Panc1 (cell line): Measurements from ENCODE around the gene FAM174A. TPM values are rescaled to one million over a fixed set of nuclear protein-coding genes. Genes with fewer than 3 reads are reported as not detected.

Experiments used
- ATAC-seq: fragments of 200-7000 bp; cut with Tn5 transposase; 2 replicates; pipeline ENCODE4 v1.9.1; 2020; ENCODE audit warnings: mild to moderate bottlenecking, moderate library complexity
- BruUV-seq: library from RNA; stranded (reverse); fragments of 400-500 nt; replicated peaks from 2 replicates; lab custom pipeline; 2021; lab: Mats Ljungman, UMichigan
- CTCF ChIA-PET: fragments of 300-600 bp; sonication (Branson Sonifier 250); formaldehyde crosslinking; loops from one replicate; lab custom pipeline; 2022; ENCODE audit warnings: antibody characterized with exemption; lab: Charles Lee
- POLR2A ChIA-PET: fragments of 300-600 bp; sonication (Branson Sonifier 250); formaldehyde crosslinking; loops from one replicate; lab custom pipeline; 2022; ENCODE audit warnings: antibody characterized with exemption; lab: Charles Lee
- DNase-seq: peaks from one replicate; pipeline ENCODE4 v3.0.0-alpha.2; 2010; ENCODE audit warnings: low read depth, low spot score
- H3K27ac ChIP-seq: 2 replicates; pipeline ENCODE4 v1.5.1; 2011; ENCODE audit warnings: mild to moderate bottlenecking, low read length, inconsistent platforms
- H3K27me3 ChIP-seq: fragments of 200-500 bp; sonication (Bioruptor generic); 2 replicates; pipeline ENCODE4 v1.6.0; 2014; ENCODE audit warnings: low read length, inconsistent platforms; ENCODE audit not compliant: control insufficient read depth, insufficient read depth
- H3K36me3 ChIP-seq: fragments of 200-500 bp; sonication (Bioruptor generic); 2 replicates; pipeline ENCODE4 v1.5.1; 2014; ENCODE audit warnings: inconsistent platforms, mild to moderate bottlenecking, low read length, moderate library complexity; ENCODE audit not compliant: control insufficient read depth, insufficient read depth
- H3K4me1 ChIP-seq: 2 replicates; pipeline ENCODE4 v1.5.1; 2011; ENCODE audit warnings: inconsistent platforms, mild to moderate bottlenecking, low read length, moderate library complexity; ENCODE audit not compliant: control insufficient read depth, insufficient read depth
- H3K4me3 ChIP-seq, 2 experiments: 2 replicates each; pipeline ENCODE4 v1.5.1; 2011 to 2012; ENCODE audit warnings: low read depth in 2 of 2, low read length in 2 of 2, mild to moderate bottlenecking in 2 of 2, inconsistent platforms in 1 of 2, moderate library complexity in 1 of 2
- H3K9me3 ChIP-seq: fragments of 200-500 bp; sonication (Bioruptor generic); 2 replicates; pipeline ENCODE4 v1.5.1; 2014; ENCODE audit warnings: low read depth, mild to moderate bottlenecking, inconsistent platforms, low read length, moderate library complexity; ENCODE audit not compliant: control insufficient read depth, insufficient read depth
- POLR2AphosphoS5 ChIP-seq: IDR thresholded peaks from 2 replicates; pipeline ENCODE4 v1.6.1; 2012; ENCODE audit warnings: mild to moderate bottlenecking, low read depth, low read length, moderate library complexity
- SIN3A ChIP-seq: IDR thresholded peaks from 2 replicates; pipeline ENCODE4 v1.6.1; 2012; ENCODE audit warnings: low read depth, mild to moderate bottlenecking, low read length, moderate library complexity, borderline replicate concordance; ENCODE audit not compliant: insufficient read depth
- TCF7L2 ChIP-seq: IDR thresholded peaks from 2 replicates; pipeline ENCODE4 v1.6.1; 2011; ENCODE audit warnings: mild to moderate bottlenecking, low read depth, low read length, inconsistent platforms
- in situ Hi-C: cut with HindIII; loops from 2 replicates; pipeline ENCODE4 v1.10.0; 2016; ENCODE audit warnings: low sequenced_read_pairs, low pct_unique_long_range_greater_than_20kb
- intact Hi-C: fragments of 100-400 bp; cut with micrococcal nuclease; formaldehyde crosslinking; loops from one replicate; pipeline ENCODE4 v1.10.0; 2022; ENCODE audit not compliant: unreplicated experiment
- total RNA-seq: library from RNA; stranded (reverse); gene quantifications from one replicate; pipeline ENCODE4 v1.2.1, GENCODE V29; 2021; ENCODE audit not compliant: unreplicated experiment
- TF ChIP-seq, protein P1 (sequence below), 2 experiments: IDR thresholded peaks; 2 replicates each; pipeline ENCODE4 v1.6.1; 2011 to 2012; ENCODE audit warnings: low read depth in 2 of 2, control low read depth in 1 of 2, low read length in 1 of 2, mild to moderate bottlenecking in 1 of 2, moderate library complexity in 1 of 2; ENCODE audit not compliant: insufficient read depth in 1 of 2
- TF ChIP-seq, protein P2 (sequence below): fragments of 450-650 bp; IDR thresholded peaks from 2 replicates; pipeline ENCODE4 v1.5.1; 2017; ENCODE audit warnings: mild to moderate bottlenecking

Gene FAM174A
- total RNA-seq, 1 experiment from 2014 or later = 11.0 TPM

DNA sequence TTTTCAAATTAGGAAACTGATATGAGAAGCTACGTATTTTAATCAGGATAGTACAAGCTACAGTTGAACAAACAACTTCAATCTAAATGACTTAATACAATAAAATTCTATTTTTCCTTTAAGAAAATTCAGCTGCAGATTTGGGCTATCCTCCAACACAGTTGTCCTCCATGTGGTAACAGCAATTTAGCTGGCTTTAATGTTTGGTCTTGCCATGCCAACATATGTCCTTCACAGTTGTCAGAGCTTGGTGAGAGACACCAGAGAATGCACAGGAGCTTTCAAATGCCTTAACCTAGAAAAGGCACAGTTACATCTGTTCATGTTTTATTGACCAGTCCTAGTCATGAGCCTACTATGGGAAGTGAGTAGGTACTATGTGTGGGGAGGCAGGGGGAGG, 10.8 kb downstream of the FAM174A start:
- ChIA-PET CTCF (no interaction called here), POLR2A (no interaction called here)
- TF ChIP-seq POLR2AphosphoS5 (no peak), TCF7L2 (no peak), SIN3A (no peak)
- TF ChIP-seq, protein P1, sequence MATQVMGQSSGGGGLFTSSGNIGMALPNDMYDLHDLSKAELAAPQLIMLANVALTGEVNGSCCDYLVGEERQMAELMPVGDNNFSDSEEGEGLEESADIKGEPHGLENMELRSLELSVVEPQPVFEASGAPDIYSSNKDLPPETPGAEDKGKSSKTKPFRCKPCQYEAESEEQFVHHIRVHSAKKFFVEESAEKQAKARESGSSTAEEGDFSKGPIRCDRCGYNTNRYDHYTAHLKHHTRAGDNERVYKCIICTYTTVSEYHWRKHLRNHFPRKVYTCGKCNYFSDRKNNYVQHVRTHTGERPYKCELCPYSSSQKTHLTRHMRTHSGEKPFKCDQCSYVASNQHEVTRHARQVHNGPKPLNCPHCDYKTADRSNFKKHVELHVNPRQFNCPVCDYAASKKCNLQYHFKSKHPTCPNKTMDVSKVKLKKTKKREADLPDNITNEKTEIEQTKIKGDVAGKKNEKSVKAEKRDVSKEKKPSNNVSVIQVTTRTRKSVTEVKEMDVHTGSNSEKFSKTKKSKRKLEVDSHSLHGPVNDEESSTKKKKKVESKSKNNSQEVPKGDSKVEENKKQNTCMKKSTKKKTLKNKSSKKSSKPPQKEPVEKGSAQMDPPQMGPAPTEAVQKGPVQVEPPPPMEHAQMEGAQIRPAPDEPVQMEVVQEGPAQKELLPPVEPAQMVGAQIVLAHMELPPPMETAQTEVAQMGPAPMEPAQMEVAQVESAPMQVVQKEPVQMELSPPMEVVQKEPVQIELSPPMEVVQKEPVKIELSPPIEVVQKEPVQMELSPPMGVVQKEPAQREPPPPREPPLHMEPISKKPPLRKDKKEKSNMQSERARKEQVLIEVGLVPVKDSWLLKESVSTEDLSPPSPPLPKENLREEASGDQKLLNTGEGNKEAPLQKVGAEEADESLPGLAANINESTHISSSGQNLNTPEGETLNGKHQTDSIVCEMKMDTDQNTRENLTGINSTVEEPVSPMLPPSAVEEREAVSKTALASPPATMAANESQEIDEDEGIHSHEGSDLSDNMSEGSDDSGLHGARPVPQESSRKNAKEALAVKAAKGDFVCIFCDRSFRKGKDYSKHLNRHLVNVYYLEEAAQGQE (IDR thresholded peaks at IDR 0.05; ENCODE audit: insufficient read depth in 1 of 2, low read depth in 2 of 2, low read length in 1 of 2) = no peak
- TF ChIP-seq, protein P2, sequence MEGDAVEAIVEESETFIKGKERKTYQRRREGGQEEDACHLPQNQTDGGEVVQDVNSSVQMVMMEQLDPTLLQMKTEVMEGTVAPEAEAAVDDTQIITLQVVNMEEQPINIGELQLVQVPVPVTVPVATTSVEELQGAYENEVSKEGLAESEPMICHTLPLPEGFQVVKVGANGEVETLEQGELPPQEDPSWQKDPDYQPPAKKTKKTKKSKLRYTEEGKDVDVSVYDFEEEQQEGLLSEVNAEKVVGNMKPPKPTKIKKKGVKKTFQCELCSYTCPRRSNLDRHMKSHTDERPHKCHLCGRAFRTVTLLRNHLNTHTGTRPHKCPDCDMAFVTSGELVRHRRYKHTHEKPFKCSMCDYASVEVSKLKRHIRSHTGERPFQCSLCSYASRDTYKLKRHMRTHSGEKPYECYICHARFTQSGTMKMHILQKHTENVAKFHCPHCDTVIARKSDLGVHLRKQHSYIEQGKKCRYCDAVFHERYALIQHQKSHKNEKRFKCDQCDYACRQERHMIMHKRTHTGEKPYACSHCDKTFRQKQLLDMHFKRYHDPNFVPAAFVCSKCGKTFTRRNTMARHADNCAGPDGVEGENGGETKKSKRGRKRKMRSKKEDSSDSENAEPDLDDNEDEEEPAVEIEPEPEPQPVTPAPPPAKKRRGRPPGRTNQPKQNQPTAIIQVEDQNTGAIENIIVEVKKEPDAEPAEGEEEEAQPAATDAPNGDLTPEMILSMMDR = no peak
- H3K9me3 ChIP-seq = no peaks in the 10 kb centered on the region
- no peaks in the 10 kb centered on the region for H3K4me1 ChIP-seq
- BruUV-seq = no TSS peak
- H3K27me3 ChIP-seq = no peaks in the 10 kb centered on the region
- H3K4me3 ChIP-seq = no peak overlapping the region
- no peaks in the 10 kb centered on the region for H3K36me3 ChIP-seq
- intact Hi-C loops (no loop called here), in situ Hi-C loops (no loop called here)
- no peak for DNase-seq
- ATAC-seq = no peak
- H3K27ac ChIP-seq = no peak overlapping the region

DNA sequence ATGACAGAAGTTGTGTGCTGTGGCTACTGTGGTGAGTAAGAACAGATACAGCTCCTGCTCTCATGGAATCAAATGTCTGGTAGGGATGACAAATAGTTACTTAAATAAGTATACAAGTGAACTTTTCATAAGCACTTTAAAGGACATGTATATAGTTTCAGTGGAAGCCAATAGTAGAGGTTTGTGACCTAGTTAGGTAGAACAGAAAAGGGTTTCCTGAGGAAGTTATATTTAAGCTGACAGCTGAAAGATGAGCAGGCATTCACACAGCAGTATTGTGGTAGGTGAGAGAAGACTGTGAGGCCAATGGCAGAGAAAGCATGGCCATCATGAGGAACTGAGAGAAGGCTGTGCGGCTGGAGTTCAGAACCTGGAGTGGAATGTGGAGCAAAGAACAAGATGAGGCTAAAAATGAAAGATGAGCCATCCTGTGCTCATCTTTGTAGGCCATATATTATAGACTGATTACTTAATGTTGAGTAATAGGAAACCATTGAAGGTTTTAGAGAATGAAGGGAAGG, 15.4 kb downstream of the FAM174A start:
- no peaks in the 10 kb centered on the region for H3K27me3 ChIP-seq
- TF ChIP-seq, protein P2 = no peak
- TF ChIP-seq POLR2AphosphoS5 = no peak
- TF ChIP-seq TCF7L2 = no peak
- TF ChIP-seq, protein P1 (IDR thresholded peaks at IDR 0.05; ENCODE audit: insufficient read depth in 1 of 2, low read depth in 2 of 2, low read length in 1 of 2) = no peak
- TF ChIP-seq SIN3A = no peak
- no peaks in the 10 kb centered on the region for H3K36me3 ChIP-seq
- BruUV-seq = no TSS peak
- intact Hi-C loops (no loop called here), in situ Hi-C loops (no loop called here)
- no peak overlapping the region for H3K4me3 ChIP-seq
- H3K4me1 ChIP-seq = no peaks in the 10 kb centered on the region
- H3K27ac ChIP-seq = no peak overlapping the region
- POLR2A ChIA-PET = no interaction called here
- no peak for DNase-seq
- no peak for ATAC-seq
- CTCF ChIA-PET = no interaction called here
- H3K9me3 ChIP-seq = no peaks in the 10 kb centered on the region
